HepG2 (cell line): ENCODE results near the gene MYCBPAP. TPM values are rescaled to one million over a fixed set of nuclear protein-coding genes. Genes with fewer than 3 reads are reported as not detected.
A peak's percentile ranks its signal among the peaks of the same experiment; 100 is the strongest.

Experiments
- ATF5 ChIP-seq: sonication (generic); formaldehyde crosslinking; IDR thresholded peaks from 2 replicates; pipeline ENCODE4 v1.4.0; 2020; ENCODE audit warnings: mild to moderate bottlenecking, low read depth, missing genetic modification reagents
- ATM ChIP-seq: fragments of 450-650 bp; IDR thresholded peaks from 2 replicates; pipeline ENCODE4 v1.7.1; 2017; ENCODE audit warnings: mild to moderate bottlenecking, borderline replicate concordance
- ATRX ChIP-seq: sonication (generic); formaldehyde crosslinking; IDR thresholded peaks from 2 replicates; pipeline ENCODE4 v1.4.0; 2020; ENCODE audit warnings: missing genetic modification reagents, borderline replicate concordance
- CBX1 ChIP-seq: IDR thresholded peaks from one replicate; pipeline ENCODE4 v1.6.1; 2016; ENCODE audit warnings: antibody characterized with exemption, low read depth
- FLYWCH1 ChIP-seq: sonication (generic); formaldehyde crosslinking; IDR thresholded peaks from 2 replicates; pipeline ENCODE4 v1.8.1; 2023; ENCODE audit warnings: mild to moderate bottlenecking, missing genetic modification reagents
- FOXJ3 ChIP-seq: sonication (generic); formaldehyde crosslinking; IDR thresholded peaks from 2 replicates; pipeline ENCODE4 v1.4.0; 2020; ENCODE audit warnings: missing genetic modification reagents, mild to moderate bottlenecking, borderline replicate concordance
- FOXM1 ChIP-seq: sonication (generic); formaldehyde crosslinking; IDR thresholded peaks from 2 replicates; pipeline ENCODE4 v1.5.0; 2020; ENCODE audit warnings: missing genetic modification reagents
- HOXD1 ChIP-seq: sonication (generic); formaldehyde crosslinking; IDR thresholded peaks from 2 replicates; pipeline ENCODE4 v1.5.0; 2020; ENCODE audit warnings: missing genetic modification reagents
- MAF1 ChIP-seq: sonication (generic); formaldehyde crosslinking; IDR thresholded peaks from 2 replicates; pipeline ENCODE4 v1.5.0; 2020; ENCODE audit warnings: missing genetic modification reagents, borderline replicate concordance
- RFXAP ChIP-seq: sonication (generic); formaldehyde crosslinking; IDR thresholded peaks from 2 replicates; pipeline ENCODE4 v1.4.0; 2020; ENCODE audit warnings: missing genetic modification reagents, borderline replicate concordance
- SAFB2 ChIP-seq: sonication (generic); formaldehyde crosslinking; IDR thresholded peaks from 2 replicates; pipeline ENCODE4 v1.5.1; 2020; ENCODE audit warnings: missing genetic modification reagents, low read depth, mild to moderate bottlenecking, borderline replicate concordance
- TFE3 ChIP-seq: IDR thresholded peaks from 2 replicates; pipeline ENCODE4 v1.6.1; 2016
- ZBTB3 ChIP-seq: sonication (generic); formaldehyde crosslinking; IDR thresholded peaks from 2 replicates; pipeline ENCODE4 v1.4.0; 2020; ENCODE audit warnings: low read depth, mild to moderate bottlenecking, moderate library complexity, missing genetic modification reagents, borderline replicate concordance
- ZFP1 ChIP-seq: IDR thresholded peaks from 2 replicates; pipeline ENCODE4 v1.6.1; 2016
- ZFP41 ChIP-seq: sonication (generic); formaldehyde crosslinking; IDR thresholded peaks from 2 replicates; pipeline ENCODE4 v1.4.0; 2020; ENCODE audit warnings: mild to moderate bottlenecking, missing genetic modification reagents, borderline replicate concordance
- ZNF337 ChIP-seq: sonication (generic); formaldehyde crosslinking; IDR thresholded peaks from 2 replicates; pipeline ENCODE4 v1.5.1; 2020; ENCODE audit warnings: missing genetic modification reagents, low read depth, mild to moderate bottlenecking, borderline replicate concordance
- ZNF430 ChIP-seq: sonication (generic); formaldehyde crosslinking; IDR thresholded peaks from 2 replicates; pipeline ENCODE4 v1.9.0; 2021; ENCODE audit warnings: mild to moderate bottlenecking, missing genetic modification reagents
- ZNF580 ChIP-seq: IDR thresholded peaks from 2 replicates; pipeline ENCODE4 v1.6.1; 2016; ENCODE audit warnings: low read depth, borderline replicate concordance
- ZNF670 ChIP-seq: sonication (generic); formaldehyde crosslinking; IDR thresholded peaks from 2 replicates; pipeline ENCODE4 v1.8.0; 2022; ENCODE audit warnings: mild to moderate bottlenecking, missing genetic modification reagents, borderline replicate concordance
- polyA plus RNA-seq, 8 experiments: library from polyadenylated mRNA; depleted of rRNA in 3 of 8; stranded (reverse) in 7 of 8; unstranded in 1 of 8; fragments of >200 nt; fragmentation: Illumina TruSeq in 4 of 8; extraction: Trizol in 4 of 8; gene quantifications; 2 replicates each; pipeline versions ENCODE4 v1.2.1 to v1.2.3, GENCODE V29; 2011 to 2016; ENCODE audit warnings: low read depth in 4 of 8, missing spikeins in 1 of 8, mixed read lengths in 1 of 8; ENCODE audit not compliant: insufficient read depth in 1 of 8
- total RNA-seq, 5 experiments: library from RNA; depleted of rRNA; stranded (reverse); fragments of >200 nt; fragmentation: Illumina TruSeq; extraction: Trizol; gene quantifications; 2 replicates each; pipeline ENCODE4 v1.2.3, GENCODE V29; 2016; ENCODE audit warnings: low read depth in 1 of 5

Gene MYCBPAP
- total and polyA plus RNA-seq, 2 of the 13 experiments (the other 11 are each of a cell fraction or from before 2014, with no cell fraction given): 0.22 to 0.24 TPM

GRCh38 chr17:50538549-50539410 lies 30.5 kb downstream of the MYCBPAP start (continued):
- peak; percentile 54; the same call in 1 of the 2 replicates for TF ChIP-seq SAFB2 (CRISPR knock-in tag)
- TF ChIP-seq ATM: no peak
- TF ChIP-seq ZFP41 (CRISPR knock-in tag): no peak
- TF ChIP-seq ATF5: peak; percentile 49; the same call in 1 of the 2 replicates
- no peak for TF ChIP-seq HOXD1 (CRISPR knock-in tag)
- TF ChIP-seq FLYWCH1 (CRISPR knock-in tag): no peak
- no peak for TF ChIP-seq RFXAP (CRISPR knock-in tag)
- TF ChIP-seq ZNF580 (CRISPR knock-in tag): no peak
- TF ChIP-seq CBX1: no peak
- no peak for TF ChIP-seq ATRX (CRISPR knock-in tag)
- TF ChIP-seq ZNF430 (CRISPR knock-in tag): no peak
- peak; percentile 43; the same call in 1 of the 2 replicates for TF ChIP-seq ZNF337 (CRISPR knock-in tag)
- no peak for TF ChIP-seq ZFP1 (CRISPR knock-in tag)
- TF ChIP-seq FOXJ3 (CRISPR knock-in tag): no peak
- no peak for TF ChIP-seq ZBTB3 (CRISPR knock-in tag)
- 0 out of 2 replicates have a peak, but pooled peaks have one; percentile 22 for TF ChIP-seq MAF1 (CRISPR knock-in tag)
- TF ChIP-seq TFE3 (CRISPR knock-in tag): 0 out of 2 replicates have a peak, but pooled peaks have one; percentile 12
- TF ChIP-seq FOXM1 (CRISPR knock-in tag): 0 out of 2 replicates have a peak, but pooled peaks have one; percentile 46
- no peak for TF ChIP-seq ZNF670
